Stimulated activated naive CD4-positive, alpha-beta T cell treated with Interleukin-2 at 50 U/mL for 16 hours (primary cell): ENCODE results near the gene PLXNA2.

Experiments
- DNase-seq: peaks from one replicate; lab custom pipeline; 2025; lab: John Stamatoyannopoulos, UW

Gene PLXNA2

DNA sequence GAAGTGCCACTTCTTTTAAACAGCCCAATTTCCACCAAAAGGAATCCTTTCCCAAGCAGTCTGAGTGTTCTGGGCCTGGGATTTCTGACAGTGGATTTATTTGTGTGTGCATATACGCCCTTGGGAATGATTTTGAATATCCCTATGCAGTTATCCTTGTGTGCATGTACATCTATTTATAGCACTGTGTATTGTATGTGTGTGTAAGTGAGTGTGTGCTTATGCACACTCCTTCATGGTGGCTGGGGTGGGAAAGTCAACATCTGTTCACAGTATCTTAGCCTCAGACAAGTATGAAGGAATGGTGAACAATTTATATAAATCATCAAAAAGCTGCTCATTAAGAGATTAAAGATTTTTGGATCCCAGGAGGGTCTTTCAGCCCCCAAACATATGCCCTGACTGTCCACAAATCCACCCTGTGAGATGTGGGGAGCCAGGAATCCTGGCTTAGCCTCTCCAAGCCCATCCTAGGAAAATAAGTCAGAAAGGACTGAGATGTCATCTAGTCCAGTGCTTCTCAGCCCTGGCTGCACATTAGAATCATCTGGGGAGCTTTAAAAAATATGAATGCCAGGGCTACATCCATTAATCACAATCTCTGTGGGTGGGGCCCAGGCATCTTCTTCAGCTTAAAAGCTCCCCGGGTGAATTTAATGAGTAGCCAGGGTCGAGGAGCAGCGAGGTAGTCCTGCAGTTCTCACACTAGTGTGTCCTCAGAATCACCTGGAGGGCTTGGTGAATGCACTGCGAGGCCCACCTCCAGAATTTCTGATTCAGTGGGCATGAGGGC lies 101.4 kb downstream of the PLXNA2 start:
- no peak for DNase-seq

DNA sequence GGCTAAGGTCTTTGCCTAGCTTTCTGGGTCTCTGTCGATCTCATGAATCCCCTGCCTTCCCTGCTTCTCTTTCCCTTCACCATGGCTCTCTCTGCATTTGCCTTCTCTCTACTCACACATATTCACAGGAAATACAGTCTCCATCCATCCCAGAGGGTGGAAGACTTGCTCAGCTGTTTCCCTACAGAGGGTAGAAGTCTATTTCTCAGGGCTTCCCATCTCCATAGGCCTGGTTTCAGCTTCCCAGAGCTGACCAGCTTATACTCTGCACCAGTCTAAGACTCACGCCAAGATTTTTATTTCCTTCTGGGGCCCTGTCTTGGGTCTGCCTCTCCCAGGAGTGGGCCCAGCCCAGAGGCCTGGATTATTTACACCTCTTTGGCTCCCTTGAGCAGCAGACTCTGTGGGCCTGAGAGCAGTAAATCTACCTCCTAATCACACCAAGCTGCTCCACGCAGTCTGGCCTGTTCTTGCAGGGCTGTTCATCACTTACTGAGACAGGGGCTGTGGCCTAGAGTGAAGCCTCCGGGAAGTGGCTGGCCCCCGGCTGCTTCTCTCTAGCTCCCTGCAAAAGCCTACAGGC lies 102.5 kb downstream of the PLXNA2 start:
- no peak for DNase-seq

DNA sequence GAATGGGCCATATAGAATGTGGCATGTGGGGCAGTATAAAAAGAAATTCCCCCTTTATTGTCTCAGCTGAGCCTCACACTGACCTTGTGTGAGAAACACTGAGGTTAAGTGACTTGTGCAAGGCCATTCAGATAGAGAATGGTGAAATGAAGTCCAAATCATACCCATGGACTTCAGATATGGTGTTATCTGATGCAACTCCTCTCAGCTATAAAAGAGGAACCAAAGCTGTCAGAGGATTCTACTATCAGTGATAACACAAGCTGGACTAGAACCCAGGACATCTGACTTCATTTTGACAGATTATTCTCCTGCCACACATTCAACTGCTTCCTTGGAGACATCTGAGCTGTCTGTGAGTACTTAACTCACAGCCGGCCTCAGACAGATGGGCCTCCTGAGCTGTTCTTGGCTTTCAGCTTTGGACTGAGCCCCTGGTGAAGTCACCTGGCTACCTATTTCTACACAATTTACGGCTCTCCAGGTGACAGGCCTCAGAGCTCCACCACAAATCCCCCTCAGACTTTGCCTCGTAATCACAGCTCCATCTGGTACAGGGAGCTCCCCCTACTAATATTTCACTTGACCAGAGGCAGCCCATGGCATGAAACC lies 104.6 kb downstream of the PLXNA2 start:
- DNase-seq: no peak

DNA sequence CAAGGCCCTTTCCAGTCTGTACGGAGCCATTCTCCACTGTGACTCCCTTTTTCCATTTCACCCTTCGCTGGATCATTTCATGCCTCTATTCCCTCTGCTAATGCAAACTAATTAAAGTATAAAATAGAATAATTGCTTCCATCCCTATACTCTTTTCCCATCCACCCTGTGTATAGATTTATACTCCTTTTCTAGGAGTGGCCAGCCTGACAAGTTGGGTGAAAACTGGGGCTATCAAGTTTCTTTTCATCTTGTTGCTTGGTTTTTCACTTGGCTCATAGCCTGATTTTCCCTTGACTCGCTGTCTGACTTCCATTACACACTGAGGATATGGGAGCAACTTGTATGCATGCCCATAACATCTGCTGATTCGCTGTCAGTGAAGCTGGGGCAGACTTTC lies 107.0 kb downstream of the PLXNA2 start:
- no peak for DNase-seq

DNA sequence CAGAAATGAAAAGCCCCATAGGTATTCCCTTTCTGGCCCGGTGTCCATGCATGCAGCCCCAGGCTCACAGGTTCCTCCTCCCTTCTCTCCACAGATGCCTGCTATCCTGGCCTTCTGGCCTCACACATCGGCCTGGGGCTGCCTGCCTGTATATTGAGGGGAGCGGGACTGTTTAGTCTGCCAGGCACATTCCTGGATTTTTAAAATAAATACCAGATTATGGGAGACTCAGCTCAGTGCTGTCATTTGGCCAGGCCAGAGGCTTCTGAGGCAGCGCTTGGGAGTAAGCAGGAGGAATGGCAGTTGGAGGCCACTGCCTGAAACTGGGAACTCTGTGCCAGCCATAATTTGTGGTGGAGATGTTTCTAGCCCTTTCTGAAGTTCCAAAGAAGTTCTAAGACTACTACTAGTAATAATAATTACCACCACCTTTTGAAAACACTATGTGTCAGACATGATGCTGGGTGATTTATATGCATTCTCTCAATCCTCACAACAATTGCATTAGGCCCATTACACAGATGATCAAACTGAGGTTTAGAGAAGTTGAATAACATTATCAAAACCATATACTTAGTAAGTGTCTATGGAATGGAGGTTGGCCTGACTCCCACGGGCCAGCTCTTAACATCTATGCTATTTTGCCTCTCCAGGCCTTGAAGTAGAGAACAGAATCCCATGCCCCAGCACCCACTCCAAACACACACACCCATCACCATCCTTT lies 107.6 kb downstream of the PLXNA2 start:
- DNase-seq: no peak

DNA sequence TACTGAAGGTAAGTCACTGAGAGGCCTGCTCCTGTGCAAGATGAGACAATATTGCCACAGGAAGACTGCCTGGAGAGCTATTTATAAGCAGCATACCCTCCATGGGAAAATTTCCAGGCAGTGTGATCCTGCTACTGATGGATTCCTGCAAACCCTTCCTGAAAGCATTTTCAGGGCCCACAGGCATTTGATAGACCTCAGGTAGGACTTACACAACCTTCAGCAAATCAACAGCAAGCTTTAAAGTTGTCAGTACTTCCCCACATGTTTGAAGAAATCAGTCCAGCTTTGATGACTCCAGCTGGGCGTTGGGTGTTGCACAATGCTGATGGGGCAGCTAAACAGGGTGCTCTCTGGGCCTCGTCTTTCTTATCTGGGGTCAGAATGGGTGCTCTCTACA lies 108.8 kb downstream of the PLXNA2 start:
- DNase-seq: no peak

DNA sequence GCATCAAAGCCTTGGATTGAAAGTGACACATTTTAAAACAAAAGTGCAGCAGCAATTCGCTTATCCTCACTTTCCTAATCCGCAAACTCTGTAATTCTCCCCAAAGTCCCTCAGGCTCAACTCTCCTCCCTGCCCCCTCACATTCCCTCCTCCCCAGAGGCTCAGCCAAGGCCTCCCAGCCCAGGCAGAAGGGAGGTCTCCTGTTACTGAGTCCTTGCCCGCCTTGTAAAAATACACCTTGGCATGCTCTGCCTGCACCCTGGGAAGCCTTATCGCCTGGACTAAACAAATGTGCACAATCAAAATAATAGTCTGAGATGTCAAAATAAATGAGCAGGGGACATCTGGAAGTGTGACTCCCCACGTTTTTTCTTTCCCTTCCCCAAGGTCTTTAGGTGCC lies 109.7 kb downstream of the PLXNA2 start:
- no peak for DNase-seq

DNA sequence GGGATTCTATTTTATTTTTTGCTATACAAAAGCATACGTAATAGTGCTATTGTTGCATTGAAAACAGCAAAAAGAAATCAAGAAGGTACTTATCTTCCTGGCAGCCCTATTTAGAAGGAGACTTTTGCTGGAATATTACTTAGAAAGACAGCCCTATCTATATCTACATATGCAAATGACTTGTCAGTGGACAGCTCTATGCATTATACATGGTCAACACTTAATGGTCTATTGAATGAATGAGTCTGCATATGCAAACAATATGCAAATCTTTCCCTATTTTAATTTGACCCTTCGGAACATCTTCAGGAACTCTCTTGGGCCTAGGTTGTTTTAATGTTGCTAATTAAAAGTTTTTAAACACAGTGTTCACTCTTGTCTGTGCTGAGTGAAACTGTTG lies 110.8 kb downstream of the PLXNA2 start:
- DNase-seq: no peak

DNA sequence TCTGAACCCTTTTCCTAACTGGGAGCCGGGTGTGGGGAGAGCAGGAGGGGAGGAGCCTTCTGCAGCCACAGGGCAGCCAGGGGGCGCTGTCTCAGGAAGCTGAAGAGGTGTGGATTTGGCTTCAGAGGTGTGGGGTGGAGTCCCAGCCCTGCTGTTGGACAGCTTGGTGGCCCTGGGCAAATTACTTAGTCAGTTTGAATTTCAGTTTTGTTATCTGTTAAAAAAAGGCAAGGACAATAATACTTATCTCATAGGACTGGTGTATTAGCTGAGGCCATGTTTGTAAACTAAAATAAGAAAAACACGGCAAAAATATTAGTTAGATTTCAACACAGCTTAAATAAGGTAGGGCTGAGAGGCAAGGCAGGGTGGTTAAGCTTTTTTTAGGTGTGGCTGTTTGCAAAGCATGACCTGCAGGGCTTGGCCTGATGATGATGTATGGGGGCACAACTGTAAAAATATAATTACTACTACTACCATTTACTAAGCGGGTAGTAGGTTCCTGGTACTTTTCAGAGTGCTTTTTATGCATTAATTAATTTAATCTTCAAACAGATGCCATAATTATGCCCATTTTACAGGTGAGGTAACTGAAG lies 111.8 kb downstream of the PLXNA2 start:
- peak; percentile 24 for DNase-seq

DNA sequence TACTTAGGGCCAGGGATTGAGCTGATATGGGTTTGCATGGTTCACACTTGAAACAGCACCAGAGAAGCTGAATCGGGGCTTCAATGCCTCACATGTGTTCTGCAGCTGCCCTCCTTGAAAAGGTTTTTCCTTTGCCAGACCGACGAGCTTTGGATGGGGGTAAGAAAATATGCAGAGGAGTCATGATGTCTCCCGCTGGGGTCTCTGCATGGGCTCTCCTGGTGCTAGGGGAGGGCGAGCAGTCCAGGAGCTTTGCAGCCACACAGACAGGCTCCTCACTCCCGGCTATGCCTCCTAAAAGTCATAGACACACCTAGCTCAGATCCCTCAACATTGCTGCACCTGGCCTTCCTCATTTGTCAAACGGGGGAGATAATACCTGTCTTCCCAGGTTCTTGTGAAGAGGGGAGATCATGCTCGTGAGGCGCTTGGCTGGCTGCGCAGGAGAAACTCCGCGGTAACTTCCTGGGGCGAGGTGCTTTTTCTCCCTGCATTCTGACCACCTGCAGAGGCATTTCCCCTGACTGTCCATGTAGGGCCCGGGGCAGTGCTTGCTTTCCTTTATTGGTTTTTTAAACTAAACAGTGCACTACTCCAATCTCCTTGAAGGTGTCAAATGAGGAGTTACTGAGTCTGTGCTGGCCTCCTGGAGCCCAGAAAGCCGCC lies 112.4 kb downstream of the PLXNA2 start:
- no peak for DNase-seq

DNA sequence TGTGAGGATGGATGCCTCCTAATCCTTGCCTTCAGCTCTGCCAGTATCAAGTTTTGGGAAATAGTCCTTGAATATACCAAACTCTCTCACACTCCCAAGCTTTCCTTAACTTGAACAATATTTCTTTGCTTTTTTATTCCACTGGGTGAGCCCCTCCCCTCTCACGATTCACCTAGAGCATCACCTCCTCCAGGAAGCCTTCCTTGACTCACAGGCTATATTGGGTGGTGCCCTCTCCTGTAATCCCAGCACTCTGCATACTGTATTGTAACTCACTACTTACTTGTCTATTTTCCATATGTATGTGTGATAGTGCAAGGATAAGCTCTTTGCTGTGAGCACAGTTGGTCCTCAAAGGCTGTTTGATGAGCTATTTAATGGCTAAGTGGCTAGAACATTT lies 114.7 kb downstream of the PLXNA2 start:
- no peak for DNase-seq

DNA sequence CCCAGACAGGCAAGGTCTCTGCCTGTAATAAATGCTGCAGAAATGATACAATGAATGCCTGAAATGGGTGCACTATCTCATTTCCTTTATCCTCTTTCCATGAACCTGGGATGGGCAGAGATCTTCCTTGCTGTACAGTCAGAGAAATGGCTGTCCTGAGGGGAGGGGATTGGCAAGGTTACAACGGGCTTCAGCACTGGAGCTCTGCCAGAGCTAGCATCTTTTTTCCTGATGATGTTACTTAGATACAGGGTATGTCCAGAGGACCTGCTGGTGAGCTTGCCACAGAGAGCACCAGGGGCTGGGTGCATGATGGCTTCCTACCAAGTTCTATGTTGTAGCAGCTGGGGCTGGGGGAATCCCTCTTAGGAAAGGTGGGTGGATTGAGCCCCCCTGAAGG lies 115.1 kb downstream of the PLXNA2 start:
- DNase-seq: no peak

DNA sequence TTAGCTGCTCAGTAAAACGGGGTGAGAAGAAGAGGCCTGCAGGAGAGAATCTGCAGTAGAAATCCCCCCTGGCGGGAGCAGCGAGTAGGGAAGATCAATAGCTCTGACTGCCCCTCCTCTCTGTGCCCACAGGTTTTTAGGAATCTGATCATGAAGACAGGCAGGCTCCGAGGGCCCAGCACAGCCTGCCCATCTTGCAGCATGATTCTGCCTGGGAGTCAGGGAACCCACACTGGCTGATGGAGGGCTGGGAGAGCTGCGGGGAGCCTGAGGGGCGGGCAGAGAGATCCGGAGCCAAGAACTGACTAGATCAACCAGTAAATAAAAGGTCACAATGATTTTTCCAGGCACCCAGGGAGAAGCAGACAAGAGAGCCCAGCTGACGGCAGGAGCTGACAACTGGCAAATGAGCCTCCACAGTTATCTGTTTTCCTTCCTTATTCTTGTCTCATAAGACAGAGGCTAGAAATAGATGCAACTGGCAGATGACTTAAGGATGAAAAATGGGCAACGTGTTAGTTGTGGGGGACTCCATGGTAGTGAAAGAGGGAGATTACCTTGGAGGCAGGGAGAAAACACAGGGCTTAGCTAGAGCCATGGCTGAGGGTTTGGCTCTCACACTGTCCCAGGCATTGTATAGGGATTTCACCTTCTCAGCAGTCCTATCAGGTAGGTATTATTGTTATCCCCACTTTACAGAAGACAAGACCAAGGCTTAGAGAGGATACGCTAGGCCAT lies 116.2 kb downstream of the PLXNA2 start:
- no peak for DNase-seq

DNA sequence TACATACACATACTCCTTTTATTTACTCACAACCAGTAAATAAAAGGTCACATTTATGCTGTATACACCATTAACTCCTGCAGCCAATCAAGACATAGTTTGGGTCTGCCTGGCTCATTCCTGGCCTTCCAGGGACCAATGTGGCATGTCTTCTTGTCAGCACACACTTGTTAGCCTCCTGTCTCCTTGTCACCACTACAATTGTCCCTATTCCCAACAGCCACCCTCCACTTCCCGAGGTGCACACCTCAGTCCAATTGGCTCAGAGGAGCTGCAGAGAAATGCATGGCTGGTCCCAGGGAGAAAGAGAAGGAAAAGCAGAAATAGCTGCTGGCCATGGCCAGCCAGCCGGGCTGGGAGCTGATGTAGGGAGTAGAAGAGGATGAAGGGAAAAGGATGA lies 116.9 kb downstream of the PLXNA2 start:
- DNase-seq: no peak

DNA sequence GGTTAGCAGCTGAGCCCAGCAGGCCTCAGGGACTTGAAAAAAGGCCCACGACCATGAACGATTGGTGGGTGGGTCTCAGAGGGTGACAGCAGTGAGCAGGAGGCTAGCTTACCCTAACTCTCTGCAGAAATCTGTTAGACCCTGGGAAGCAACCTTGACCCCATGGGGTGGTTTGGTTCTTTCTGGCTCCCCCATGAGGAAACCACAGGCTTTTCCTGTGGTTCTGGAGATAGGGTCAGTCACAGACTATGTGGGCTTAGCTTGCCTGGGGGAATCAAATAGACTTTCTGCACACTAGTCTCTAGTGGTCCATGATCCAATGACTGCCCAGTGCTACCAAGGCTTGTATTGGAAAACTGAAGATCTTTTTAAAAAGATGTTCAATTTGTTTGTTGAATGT lies 118.1 kb downstream of the PLXNA2 start:
- DNase-seq: no peak

DNA sequence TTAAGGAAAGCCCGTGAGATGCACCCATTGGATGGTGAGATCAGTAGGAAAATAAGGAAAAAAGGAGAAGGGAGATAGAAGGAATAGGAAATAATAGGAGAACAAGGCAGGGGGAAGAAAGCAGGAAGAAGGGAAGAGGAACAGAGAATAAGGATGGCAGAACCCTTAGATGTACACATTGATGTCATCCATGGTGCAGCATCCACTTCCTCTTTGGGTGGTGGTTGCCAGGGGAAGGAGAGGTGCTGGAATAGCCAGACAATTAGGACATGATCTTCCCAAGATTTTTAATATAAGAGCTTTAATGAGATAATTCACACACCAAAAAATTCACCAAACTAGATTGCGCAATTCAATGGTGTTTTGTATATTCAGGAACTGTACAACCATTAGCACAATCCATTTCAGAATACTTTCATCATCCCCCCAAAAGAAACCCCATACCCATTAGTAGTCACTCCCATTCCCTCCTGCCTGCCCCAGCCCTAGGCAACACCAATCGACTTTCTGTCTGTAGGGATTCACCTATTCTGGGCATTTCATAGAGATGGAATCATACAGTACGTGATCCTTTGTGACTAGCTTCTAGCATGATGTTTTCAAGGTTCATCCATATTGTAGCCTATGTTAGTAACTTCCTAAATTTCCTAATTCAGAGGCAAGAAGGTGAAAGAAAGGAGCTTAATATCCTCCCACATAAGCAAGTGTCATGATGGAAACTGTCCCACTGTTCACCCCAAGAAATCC lies 121.4 kb downstream of the PLXNA2 start:
- no peak for DNase-seq

DNA sequence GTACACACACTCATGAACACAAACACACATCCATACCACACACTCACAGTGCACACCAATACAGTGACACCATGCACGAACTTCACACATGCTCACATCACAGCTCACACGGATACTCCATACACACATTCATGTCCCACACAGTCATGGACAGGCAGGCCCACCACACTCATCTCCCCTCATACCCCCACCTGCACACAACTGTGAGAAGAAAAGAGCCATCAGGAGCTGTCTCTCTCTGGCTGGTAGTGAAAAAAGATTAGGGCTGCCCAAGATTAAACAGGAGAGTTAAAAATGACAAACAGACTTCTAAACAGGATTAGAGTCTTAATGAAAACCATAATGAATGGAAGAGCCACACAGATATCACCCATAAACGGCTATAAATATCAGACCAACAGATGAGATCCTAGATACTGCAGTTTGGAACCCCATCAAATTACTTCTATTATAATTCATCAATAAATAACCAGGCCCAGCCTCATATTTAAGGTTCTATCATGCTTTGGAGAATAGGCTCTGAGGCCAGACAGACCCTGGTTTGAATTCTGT lies 122.3 kb downstream of the PLXNA2 start:
- DNase-seq: no peak

DNA sequence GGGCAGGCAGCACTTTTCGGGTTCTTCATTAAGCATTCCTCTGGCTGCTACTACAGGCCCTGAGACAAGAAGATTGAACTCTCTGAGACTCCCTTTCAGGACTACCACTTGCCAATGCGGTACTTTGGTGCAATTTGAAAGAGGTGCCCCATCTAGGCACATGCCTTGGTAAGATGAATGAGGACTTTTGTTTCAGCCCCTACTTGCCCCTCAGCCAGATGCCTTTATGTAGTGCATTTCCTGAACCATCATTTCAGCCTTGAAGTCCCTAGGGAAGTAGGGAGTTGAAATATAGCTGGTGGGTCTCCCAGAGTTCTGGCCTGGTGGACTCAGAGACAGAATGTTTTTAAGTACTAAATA lies 123.8 kb downstream of the PLXNA2 start:
- no peak for DNase-seq

DNA sequence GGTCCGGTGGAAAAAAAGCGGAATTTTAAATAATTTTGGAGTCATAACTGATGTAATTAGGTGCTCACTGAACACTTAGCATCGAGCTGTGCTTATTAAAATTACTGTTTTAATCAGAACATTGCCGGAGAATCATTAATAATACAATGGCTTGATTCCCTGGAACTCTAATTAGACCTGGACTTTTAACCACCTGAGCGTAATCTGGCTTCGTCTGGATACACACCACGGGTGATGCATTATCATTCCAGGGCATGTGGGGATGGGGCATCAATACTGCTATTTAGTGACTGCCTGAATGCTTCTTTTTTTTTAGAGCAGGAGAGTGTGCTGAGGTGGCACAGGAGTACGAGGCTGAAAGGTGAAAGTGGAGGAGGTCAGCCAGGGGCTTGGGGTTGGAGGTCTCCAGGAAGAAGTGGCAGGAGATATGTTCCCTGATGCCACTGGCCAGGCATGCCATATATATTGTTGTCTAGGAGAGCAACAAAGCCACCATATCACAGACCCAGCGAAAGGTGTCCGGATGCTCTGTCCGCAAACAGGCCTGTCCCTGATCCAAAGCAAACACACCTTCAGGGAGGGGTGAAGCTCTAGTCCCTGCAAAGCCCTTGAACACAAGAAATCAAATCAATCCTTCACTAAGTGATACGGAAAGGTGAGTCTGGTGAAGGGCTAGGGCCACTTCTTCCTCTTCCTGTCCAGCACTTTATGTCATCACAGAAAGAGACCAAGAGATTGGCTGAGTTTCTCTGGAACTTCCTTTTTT lies 125.2 kb downstream of the PLXNA2 start:
- no peak for DNase-seq

DNA sequence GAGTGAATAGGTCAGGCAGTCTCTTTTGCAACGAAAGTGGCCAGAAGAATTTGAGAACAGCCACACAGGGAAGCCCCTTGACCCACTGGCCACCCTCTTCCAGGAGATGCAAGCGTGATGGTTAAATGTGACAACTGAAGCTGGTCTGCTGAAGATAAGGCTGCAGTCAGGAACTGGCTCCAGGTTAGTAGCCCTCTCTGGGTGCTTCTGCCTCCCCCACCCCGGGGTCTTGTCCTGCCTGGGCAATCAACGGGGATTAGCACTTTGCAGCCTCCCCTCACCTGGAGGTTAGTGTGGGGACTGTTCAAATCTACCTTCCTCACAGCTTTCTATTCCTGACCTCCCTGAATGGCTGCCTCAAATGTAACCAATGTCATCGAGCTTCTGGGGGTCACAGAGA lies 125.9 kb downstream of the PLXNA2 start:
- no peak for DNase-seq
